Stimulated activated CD4-positive, alpha-beta T cell treated with anti-CD3 and anti-CD28 coated beads, Interleukin-1b, Interleukin-23, amount 100 ng/mL, for 48 hours (primary cell): Measurements from ENCODE around the gene PCNP.
"Not testable (repeated sequence)": the region's sequence is repeated elsewhere in the genome, so short reads cannot be mapped to it uniquely, and the experiment has no call there.

Source experiments
- DNase-seq: peaks from one replicate; pipeline ENCODE4 v3.0.0-alpha.2; 2020

Gene PCNP, protein sequence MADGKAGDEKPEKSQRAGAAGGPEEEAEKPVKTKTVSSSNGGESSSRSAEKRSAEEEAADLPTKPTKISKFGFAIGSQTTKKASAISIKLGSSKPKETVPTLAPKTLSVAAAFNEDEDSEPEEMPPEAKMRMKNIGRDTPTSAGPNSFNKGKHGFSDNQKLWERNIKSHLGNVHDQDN

GRCh38 chr3:101573449-101574387 lies at the start of gene PCNP:
Gene PCNP (plus strand): TSS chr3:101574180. CDS start chr3:101574216, 36 bp downstream.
- peak; percentile 99 for DNase-seq

DNA sequence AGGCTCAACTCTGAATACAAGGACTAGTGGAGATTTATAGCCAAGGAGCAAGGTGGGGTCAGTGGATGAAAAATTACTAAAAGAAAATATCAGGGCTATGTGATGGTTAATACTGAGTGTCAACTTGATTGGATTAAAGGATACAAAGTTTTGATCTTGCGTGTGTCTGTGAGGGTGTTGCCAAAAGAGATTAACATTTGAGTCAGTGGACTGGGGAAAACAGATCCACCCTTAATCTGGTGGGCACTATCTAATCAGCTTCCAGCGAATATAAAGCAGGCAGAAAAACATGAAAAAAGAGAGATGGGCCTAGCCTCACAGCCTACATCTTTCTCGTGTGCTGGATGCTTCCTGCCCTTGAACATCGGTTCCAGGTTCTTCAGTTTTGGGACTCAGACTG lies 46.5 kb upstream of the PCNP start:
- no peak for DNase-seq

DNA sequence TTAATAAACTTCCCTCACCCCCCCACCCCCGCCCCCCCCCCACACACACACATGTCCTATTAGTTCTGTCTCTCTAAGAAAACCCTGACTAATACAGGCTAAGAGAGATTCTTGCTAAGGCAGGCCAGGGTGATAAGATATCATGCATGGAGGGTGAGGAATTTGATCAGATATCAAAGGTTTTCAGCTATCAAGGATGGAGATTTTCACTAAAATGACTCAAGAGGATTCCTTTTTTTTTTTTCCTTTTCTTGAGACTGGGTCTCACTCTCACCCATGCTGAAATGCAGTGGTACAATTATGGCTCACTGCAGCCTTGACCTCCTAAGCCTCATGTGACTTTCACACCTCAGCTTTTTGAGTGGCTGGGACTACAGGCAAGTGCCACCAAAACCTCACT lies 46.1 kb upstream of the PCNP start:
- no peak for DNase-seq

- no peak for DNase-seq
Observed at GRCh38 chr3:101529816-101530685, 43.9 kb upstream of the PCNP start.

- DNase-seq: no peak
Observed at GRCh38 chr3:101530686-101531047, 43.3 kb upstream of the PCNP start.

GRCh38 chr3:101531473-101532086 lies 42.4 kb upstream of the PCNP start:
- DNase-seq: no peak

DNA sequence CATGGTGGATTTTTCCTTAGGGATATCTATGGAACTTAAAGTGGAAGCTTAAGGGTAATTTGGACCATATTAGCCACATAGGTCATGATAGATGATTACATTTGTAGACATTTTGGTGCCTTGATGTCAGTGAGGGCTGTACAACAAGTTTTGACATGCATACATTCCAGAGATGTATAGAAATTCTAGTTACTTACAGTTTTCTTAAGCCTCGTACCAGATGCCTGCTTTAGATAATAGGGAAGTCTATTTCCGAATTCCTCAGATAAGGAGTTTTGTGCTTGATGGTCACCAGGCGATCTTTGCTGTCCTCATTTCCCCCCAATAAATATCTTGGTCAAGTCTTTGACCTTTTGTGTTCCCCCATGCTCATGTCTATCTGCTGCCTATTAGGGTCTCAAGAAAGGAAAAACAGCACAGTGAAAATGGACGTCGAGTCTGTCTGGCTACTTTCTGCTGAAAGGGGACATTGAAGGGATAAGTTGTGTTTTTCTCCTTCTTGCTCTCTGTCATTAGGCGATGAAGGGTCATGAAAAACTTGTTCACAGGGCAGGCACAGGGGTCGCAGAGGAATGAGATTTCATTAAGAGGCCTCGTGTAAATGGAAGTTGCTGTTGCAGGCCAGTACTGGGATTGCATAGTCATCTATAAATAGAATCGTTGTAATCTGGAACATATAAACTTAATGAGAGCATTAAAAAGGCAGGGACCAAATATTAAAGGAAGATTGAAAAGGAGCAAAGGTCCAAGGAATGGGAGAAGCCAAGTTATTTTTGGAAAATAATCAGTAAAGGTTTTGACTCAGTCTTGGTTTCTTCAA lies 41.0 kb upstream of the PCNP start:
- DNase-seq: no peak

DNA sequence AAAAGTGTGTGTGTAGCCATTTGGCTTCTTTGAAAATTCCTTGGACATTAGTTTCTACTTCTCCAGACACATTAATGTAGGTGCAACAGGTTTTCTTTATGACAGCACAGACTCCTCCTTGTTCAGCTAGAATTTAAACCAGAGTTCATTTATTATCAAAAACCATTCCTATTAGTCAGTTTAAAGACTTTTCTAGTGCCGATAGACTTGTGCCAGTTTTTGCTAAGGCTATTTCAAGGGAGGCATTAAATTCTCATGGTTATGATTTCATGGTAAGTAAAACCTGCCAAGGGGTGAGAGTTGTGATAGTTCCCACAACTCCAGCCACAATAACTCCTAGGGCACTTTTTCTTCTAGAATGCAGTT lies 40.4 kb upstream of the PCNP start:
- DNase-seq: no peak

DNA sequence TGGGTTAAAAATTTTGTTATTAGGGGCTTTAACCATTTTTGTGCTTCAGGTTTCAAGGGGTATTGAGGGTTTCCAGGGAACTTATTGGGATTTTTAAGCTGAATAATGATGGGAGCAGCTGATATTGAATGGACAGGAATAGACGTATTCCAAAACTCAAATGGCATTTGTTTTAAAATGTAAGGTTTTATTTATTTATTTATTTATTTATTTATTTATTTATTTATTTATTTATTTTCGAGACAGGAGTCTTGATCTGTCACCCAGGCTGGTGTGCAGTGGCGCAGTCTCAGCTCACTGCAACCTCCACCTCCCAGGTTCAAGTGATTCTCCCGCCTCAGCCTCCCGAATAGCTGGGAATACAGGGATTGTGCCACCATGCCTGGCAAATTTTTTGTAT lies 38.8 kb upstream of the PCNP start:
- no peak for DNase-seq

GRCh38 chr3:101536266-101536665 lies 37.7 kb upstream of the PCNP start:
- no peak for DNase-seq

GRCh38 chr3:101536955-101537354 lies 37.0 kb upstream of the PCNP start:
- not testable (repeated sequence) for DNase-seq

- DNase-seq: no peak
Observed at GRCh38 chr3:101542957-101543356, 31.0 kb upstream of the PCNP start.

GRCh38 chr3:101544161-101544850 lies 29.7 kb upstream of the PCNP start:
- DNase-seq: no peak

DNA sequence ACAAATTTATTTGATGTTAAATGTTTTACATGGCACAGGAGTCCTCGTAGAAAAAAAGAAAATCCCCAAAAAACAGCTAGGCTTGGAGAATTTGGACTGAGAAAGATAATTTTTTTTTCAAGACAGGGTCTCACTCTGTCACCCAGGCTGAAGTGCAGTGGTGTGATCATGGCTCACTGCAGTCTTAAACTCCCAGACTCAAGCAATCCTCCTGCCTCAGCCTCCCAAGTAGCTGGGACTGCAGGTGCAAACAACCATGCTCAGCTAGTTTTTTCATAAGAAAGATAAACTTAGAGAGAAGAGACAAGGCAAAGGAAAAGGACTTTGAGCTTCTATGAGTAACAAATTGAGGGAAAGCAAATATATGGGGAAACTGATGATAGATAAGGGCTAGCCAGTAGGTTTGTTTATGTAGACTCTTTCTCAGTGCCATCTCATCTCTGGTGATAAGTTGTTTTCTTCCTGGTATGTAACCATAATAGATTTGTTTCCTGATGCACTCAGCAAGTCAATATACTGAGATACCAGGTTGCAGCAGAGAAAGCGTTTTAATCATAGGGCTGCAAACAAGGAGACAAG lies 25.4 kb upstream of the PCNP start:
- no peak for DNase-seq

GRCh38 chr3:101549473-101549872 lies 24.5 kb upstream of the PCNP start:
- no peak for DNase-seq

- DNase-seq: not testable (repeated sequence)
Observed at GRCh38 chr3:101551359-101552081, 22.5 kb upstream of the PCNP start.

- not testable (repeated sequence) for DNase-seq
Observed at GRCh38 chr3:101553381-101553780, 20.6 kb upstream of the PCNP start.

- DNase-seq: no peak
Observed at GRCh38 chr3:101556064-101556463, 17.9 kb upstream of the PCNP start.

- DNase-seq: peak; percentile 93
Observed at GRCh38 chr3:101561630-101562328, 12.2 kb upstream of the PCNP start, which contains the start of gene TRMT10C. Gene TRMT10C (plus strand): TSS chr3:101561868. CDS start chr3:101564782, 2,914 bp downstream.
